GM18870 (cell line): ENCODE data around the gene GYPA.
"Not testable (repeated sequence)": the region's sequence is repeated elsewhere in the genome, so short reads cannot be mapped to it uniquely, and the experiment has no call there.

Experiments used
- ATAC-seq: cut with Tn5 transposase; IDR thresholded peaks from one replicate; pipeline ENCODE4 v1.9.1; 2021; ENCODE audit warnings: moderate library complexity; ENCODE audit not compliant: unreplicated experiment

GYPA gene

DNA sequence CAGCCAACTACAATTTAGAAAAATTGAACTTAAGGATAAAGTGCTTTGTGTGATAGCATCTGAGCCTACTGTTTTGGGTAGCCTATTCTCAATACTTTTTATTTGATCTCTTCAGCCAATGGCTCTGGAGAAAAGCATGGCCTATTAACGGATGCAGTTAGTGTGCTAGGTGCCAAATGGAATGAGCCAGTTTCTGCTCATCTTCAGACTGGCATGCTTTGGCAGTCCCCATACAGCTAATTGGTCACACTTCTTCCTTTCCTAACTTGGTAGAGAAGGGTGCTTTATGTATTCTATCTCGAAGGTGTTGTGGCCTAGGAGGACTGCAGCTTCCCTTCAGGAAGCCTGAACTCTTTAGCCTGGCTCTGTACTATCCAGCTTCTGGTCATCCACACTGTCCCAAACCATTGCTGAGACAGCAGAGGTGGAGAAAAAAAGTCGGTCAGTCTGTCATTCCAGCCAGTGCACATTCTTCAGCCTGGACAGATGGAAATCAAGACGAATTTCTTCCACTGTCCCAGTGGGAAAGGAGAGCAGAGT lies 11.1 kb downstream of the GYPA start:
- ATAC-seq = not testable (repeated sequence)

DNA sequence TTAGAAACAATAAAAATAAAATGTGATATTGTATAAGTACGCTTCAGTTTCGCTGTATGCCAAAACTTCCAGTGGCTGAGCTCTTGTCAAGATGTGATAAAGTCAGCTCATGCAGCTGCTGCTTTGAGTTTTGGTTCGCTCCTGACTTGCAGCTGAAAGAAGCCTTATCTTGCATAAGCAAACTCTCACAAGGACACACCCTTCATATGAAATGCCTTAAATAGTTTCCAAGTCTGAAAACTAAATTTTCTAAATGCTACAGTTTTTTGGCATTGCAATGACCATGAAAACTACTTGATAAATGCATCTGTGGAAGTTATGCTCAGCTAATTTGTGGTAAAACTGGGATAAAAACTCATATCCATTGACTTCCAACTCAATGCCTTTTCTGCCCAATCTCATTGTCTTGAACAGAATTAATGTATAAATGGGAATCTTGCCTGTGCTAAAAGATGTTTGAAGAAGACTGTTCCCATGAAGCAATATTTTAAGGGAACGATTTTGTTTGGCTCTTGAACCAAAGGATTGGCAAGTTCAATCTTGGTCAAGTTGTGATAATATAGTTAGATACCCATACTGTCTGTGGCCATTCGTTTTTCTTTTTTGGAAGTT lies 11.7 kb downstream of the GYPA start:
- ATAC-seq = not testable (repeated sequence)

DNA sequence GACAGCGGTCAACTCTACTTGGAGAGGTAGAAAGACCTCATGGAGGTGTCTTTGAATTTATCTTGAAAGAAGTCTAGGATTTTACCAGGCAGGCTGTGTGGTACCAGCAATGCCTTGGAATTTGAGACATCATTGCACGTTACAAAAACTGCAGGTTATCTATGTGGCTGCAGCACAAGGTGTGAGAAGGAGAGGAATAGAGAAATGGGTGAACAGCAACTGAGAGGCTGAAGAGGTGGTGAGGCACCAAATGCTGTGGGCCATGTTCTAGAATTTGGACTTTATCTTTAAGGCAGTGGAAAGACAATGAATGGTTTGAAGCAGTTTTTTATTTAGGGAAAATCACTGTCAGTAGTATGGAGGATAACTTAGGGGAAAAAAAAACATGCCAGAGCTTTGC lies 15.4 kb downstream of the GYPA start:
- ATAC-seq = not testable (repeated sequence)

- not testable (repeated sequence) for ATAC-seq
Measured at GRCh38 chr4:144123982-144124635, 16.4 kb downstream of the GYPA start.

DNA sequence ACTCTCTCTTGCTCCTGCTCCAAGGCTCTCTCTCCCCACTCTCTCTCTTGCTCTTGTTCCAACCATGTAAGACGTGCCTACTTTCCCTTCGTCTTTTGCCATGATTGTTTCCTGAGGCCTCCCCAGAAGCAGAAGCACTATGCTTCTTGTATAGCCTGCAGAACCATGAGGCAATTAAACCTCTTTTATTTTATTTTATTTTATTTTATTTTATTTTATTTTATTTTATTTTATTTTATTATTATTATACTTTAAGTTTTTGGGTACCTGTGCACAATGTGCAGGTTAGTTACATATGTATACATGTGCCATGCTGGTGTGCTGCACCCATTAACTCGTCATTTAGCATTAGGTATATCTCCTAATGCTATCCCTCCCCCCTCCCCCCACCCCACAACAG lies 17.2 kb downstream of the GYPA start:
- not testable (repeated sequence) for ATAC-seq

- ATAC-seq = not testable (repeated sequence)
Measured at GRCh38 chr4:144119752-144120151, 20.8 kb downstream of the GYPA start.

DNA sequence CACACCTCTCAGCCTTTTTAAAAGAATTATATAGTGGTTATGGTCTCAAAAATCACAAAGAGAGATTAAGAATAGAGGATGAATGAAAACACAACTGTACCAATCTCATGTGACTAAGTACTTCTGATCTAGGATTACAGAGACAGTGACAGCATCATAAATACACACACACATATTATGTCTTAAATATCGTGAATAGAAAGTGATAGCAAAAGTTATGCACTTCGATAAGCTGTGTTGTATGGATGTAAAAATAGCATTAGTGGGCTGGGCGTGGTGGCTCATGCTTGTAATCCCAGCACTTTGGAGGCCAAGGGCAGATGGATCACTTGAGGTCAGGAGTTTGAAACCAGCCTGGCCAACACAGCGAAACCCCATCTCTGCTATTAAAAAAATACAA lies 25.0 kb downstream of the GYPA start:
- no peak for ATAC-seq

GRCh38 chr4:144113546-144113945 lies 27.0 kb downstream of the GYPA start:
- ATAC-seq = no peak

DNA sequence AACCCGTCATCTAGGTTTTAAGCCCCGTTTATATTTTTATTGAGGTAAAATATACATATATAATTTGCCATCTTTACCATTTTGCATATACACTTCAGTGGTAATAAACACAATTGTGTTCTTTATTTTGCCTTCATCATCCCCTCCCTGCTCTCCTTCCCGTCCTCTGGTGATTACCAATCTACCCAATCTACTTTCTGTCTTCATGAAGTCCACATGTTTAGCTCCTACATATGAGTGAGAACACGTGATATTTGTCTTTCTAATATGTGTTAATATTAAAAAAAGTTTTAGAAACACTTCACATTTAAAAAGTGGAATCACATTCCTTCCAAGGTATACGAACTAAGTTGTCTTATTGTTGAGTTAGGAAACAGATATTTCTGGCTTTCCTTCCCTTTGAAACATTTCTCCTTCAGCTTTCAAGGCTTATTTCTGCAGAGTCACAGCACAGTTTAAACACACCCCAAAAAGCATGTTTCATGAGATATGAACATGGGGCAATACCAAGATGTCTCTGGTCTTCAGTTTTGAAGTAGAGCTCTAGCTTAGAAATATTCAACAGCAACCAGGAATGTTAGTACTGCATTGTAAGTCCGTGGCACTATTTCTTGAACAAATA lies 35.9 kb downstream of the GYPA start:
- no peak for ATAC-seq

DNA sequence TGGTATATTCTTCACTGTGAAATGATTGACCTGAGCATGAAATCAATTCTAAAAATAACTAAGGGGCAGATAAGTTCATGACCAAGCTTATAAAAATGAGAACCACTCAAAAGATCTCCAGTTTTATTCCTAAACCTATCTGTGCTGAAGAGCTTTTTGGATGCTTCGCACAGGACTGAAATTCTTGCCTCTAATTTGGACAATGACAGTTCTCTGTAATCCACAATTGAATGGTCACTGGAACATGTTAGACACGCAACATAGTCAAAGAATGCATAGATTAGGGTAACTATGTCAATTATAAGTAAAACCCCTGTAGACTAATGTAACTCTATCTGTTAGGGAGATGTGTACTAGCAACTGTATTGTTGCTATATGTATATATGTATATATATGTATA lies 42.7 kb downstream of the GYPA start:
- ATAC-seq = not testable (repeated sequence)

- not testable (repeated sequence) for ATAC-seq
Measured at GRCh38 chr4:144093995-144094394, 46.5 kb downstream of the GYPA start.

DNA sequence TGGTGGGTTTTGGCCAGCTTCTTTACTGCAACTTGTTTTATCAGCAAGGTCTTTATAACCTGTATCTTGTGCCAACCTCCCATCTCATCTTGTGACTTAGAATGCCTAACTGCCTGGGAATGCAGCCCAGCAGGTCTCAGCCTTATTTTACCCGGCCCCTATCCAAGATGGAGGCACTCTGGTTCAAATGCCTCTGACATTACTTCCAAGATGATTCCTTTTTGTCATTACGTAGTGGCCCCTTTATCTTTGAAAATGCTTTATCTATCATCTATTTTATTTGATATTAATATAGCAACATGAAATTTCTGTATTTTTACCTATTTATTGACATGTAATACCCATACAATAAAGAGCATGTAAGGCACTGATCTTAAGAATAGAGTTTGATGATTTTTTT lies 49.3 kb downstream of the GYPA start:
- not testable (repeated sequence) for ATAC-seq

- no peak for ATAC-seq
Measured at GRCh38 chr4:144090744-144091143, 49.8 kb downstream of the GYPA start.

GRCh38 chr4:144082053-144082452 lies 58.5 kb downstream of the GYPA start:
- not testable (repeated sequence) for ATAC-seq

- ATAC-seq = not testable (repeated sequence)
Measured at GRCh38 chr4:144080135-144080534, 60.4 kb downstream of the GYPA start.

DNA sequence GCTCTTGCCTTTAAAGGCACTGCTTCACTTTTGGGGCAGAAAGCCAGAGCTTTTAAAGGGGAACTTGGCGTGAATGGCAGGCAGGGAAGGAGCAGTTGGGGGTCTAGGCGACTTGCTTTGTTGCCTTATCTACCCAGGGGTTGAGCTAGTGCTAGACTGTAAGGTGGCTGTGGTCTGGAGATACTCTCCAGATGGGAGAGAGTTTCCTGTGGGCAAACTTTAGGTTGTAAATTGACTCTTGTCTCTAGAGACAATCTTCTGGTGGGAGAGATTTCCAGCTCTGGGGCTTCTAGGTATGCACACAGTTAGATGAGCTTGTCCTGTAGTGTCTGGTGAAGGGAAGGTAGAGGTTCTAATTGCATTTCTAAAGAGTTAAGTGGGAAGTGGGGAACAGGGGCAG lies 61.8 kb downstream of the GYPA start:
- not testable (repeated sequence) for ATAC-seq

- not testable (repeated sequence) for ATAC-seq
Measured at GRCh38 chr4:144061556-144061955, 79.0 kb downstream of the GYPA start.

- not testable (repeated sequence) for ATAC-seq
Measured at GRCh38 chr4:144060234-144060859, 80.2 kb downstream of the GYPA start.
